ENCODE results near the gene PCSK6. TPM values are rescaled to one million over a fixed set of nuclear protein-coding genes. Genes with fewer than 3 reads are reported as not detected.
A peak's percentile ranks its signal among the peaks of the same experiment; 100 is the strongest.

The PCSK6 gene
- total and polyA plus RNA-seq, 9 donors: 3.8 to 26.0 (median 13.0) TPM

GRCh38 chr15:101286471-101287114 is 202.9 kb downstream of the PCSK6 start:
- intact Hi-C loops (cut with DNase I): no loop called here
- Histone ChIP-seq H3K36me3 (no peaks in the 10 kb centered on the region), H3K27me3 (no peaks in the 10 kb centered on the region), H3K27ac (no peak overlapping the region), H3K4me3 (no peak overlapping the region), H3K9me3 (no peaks in the 10 kb centered on the region), H3K4me1 (ENCODE audit: insufficient read depth) (peaks cover 1% of the 10 kb centered on the region)
- DNase-seq: no peak
- 67 to 83% (median 82%) methylated on average over 9 of the region's 9 CpGs for WGBS, 3 donors
- TF ChIP-seq CTCF (IDR thresholded peaks at IDR 0.05) (no peak), POLR2A (IDR thresholded peaks at IDR 0.05) (no peak), EP300 (IDR thresholded peaks at IDR 0.05) (no peak)

GRCh38 chr15:101283931-101284330 is 205.6 kb downstream of the PCSK6 start:
- 78 to 94% (median 91%) methylated on average over 6 of the region's 6 CpGs for WGBS, 3 donors
- Histone ChIP-seq H3K27me3 (no peaks in the 10 kb centered on the region), H3K27ac (no peak overlapping the region), H3K36me3 (no peaks in the 10 kb centered on the region), H3K4me1 (ENCODE audit: insufficient read depth) (peaks cover 1% of the 10 kb centered on the region), H3K9me3 (no peaks in the 10 kb centered on the region), H3K4me3 (no peak overlapping the region)
- intact Hi-C loops (cut with DNase I): no loop called here
- TF ChIP-seq POLR2A (IDR thresholded peaks at IDR 0.05): no peak
- no peak for TF ChIP-seq CTCF (IDR thresholded peaks at IDR 0.05)
- no peak for TF ChIP-seq EP300 (IDR thresholded peaks at IDR 0.05)
- DNase-seq: no peak

- Histone ChIP-seq H3K4me1 (ENCODE audit: insufficient read depth) (peaks cover 3% of the 10 kb centered on the region), H3K27me3 (no peaks in the 10 kb centered on the region), H3K4me3 (no peak overlapping the region), H3K36me3 (no peaks in the 10 kb centered on the region), H3K27ac (no peak overlapping the region), H3K9me3 (no peaks in the 10 kb centered on the region)
- intact Hi-C loops (cut with DNase I): no loop called here
- no peak for DNase-seq
- TF ChIP-seq EP300 (IDR thresholded peaks at IDR 0.05) (no peak), POLR2A (IDR thresholded peaks at IDR 0.05) (no peak), CTCF (IDR thresholded peaks at IDR 0.05) (no peak)
- WGBS, 3 donors: 82 to 93% (median 84%) methylated on average over 2 of the region's 2 CpGs
Measured at GRCh38 chr15:101280007-101280406, 209.5 kb downstream of the PCSK6 start.

- H3K4me1 ChIP-seq (ENCODE audit: insufficient read depth): peaks cover 3% of the 10 kb centered on the region
- peak overlapping the region; percentile 98 for H3K4me3 ChIP-seq
- intact Hi-C loops (cut with DNase I): loop anchor here in 2 of 4 donors (5.0 to 10.0 kb wide), 2 partner anchors 673 to 936 kb away; partner anchors contain the start of genes ADAMTS17 (in 1 of the 2), ASB7 (in 1 of the 2) and LINS1 (in 1 of the 2)
- DNase-seq: no peak
- H3K27ac ChIP-seq: peak overlapping the region in 1 of 2 donors; percentile 77
- 63 to 74% (median 68%) methylated on average over 12 of the region's 12 CpGs for WGBS, 3 donors
- H3K36me3 ChIP-seq: no peaks in the 10 kb centered on the region
- TF ChIP-seq EP300 (IDR thresholded peaks at IDR 0.05) (no peak), CTCF (IDR thresholded peaks at IDR 0.05) (no peak), POLR2A (IDR thresholded peaks at IDR 0.05) (no peak)
- no peaks in the 10 kb centered on the region for H3K27me3 ChIP-seq
- no peaks in the 10 kb centered on the region for H3K9me3 ChIP-seq
Measured at GRCh38 chr15:101277943-101278564, 211.5 kb downstream of the PCSK6 start.
